ENCODE results near the gene SLC44A3.

The SLC44A3 gene

GRCh38 chr1:94874423-94874822 lies 54.3 kb downstream of the SLC44A3 start:
- no peak for TF ChIP-seq CTCF (IDR thresholded peaks at IDR 0.05; ENCODE audit: control insufficient read depth, extremely low read depth, insufficient read depth)
- no peak overlapping the region for H3K4me3 ChIP-seq (ENCODE audit: low read depth, low read length)
- no peak for DNase-seq (ENCODE audit: low read depth)

GRCh38 chr1:94875794-94876193 lies 55.6 kb downstream of the SLC44A3 start:
- DNase-seq (ENCODE audit: low read depth) = no peak
- TF ChIP-seq CTCF (IDR thresholded peaks at IDR 0.05; ENCODE audit: control insufficient read depth, extremely low read depth, insufficient read depth) = no peak
- H3K4me3 ChIP-seq (ENCODE audit: low read depth, low read length) = no peak overlapping the region

GRCh38 chr1:94876362-94876761 lies 56.2 kb downstream of the SLC44A3 start:
- TF ChIP-seq CTCF (IDR thresholded peaks at IDR 0.05; ENCODE audit: control insufficient read depth, extremely low read depth, insufficient read depth) = no peak
- no peak for DNase-seq (ENCODE audit: low read depth)
- H3K4me3 ChIP-seq (ENCODE audit: low read depth, low read length) = no peak overlapping the region

- TF ChIP-seq CTCF (IDR thresholded peaks at IDR 0.05; ENCODE audit: control insufficient read depth, extremely low read depth, insufficient read depth) = no peak
- no peak overlapping the region for H3K4me3 ChIP-seq (ENCODE audit: low read depth, low read length)
- no peak for DNase-seq (ENCODE audit: low read depth)
Observed at GRCh38 chr1:94878329-94878728, 58.2 kb downstream of the SLC44A3 start.

GRCh38 chr1:94883691-94884090 lies 63.5 kb downstream of the SLC44A3 start:
- H3K4me3 ChIP-seq (ENCODE audit: low read depth, low read length) = no peak overlapping the region
- TF ChIP-seq CTCF (IDR thresholded peaks at IDR 0.05; ENCODE audit: control insufficient read depth, extremely low read depth, insufficient read depth) = no peak
- DNase-seq (ENCODE audit: low read depth) = no peak

DNA sequence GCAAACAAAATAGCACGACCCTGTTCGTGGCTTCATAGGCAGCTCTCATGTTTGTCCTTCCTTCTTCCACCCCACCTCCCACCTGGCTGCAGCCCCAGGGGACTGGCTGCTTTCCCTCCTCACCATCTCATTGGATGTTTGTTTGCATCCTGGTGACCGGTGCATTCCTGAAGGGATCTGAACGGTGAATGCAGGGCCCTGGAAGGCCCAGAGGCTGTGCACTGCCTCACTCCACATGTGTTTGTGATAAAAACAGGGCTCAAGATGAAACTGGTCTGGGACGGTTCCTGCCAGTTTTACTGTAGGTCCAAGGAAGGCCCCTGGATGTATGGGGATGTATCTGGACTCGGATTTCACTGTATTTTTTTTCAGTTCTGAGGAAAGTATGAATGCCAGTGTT lies 63.9 kb downstream of the SLC44A3 start:
- H3K4me3 ChIP-seq (ENCODE audit: low read depth, low read length) = no peak overlapping the region
- no peak for DNase-seq (ENCODE audit: low read depth)
- no peak for TF ChIP-seq CTCF (IDR thresholded peaks at IDR 0.05; ENCODE audit: control insufficient read depth, extremely low read depth, insufficient read depth)

GRCh38 chr1:94884507-94884906 lies 64.3 kb downstream of the SLC44A3 start:
- no peak for DNase-seq (ENCODE audit: low read depth)
- no peak overlapping the region for H3K4me3 ChIP-seq (ENCODE audit: low read depth, low read length)
- TF ChIP-seq CTCF (IDR thresholded peaks at IDR 0.05; ENCODE audit: control insufficient read depth, extremely low read depth, insufficient read depth) = no peak

Measured in LNCaP clone FGC (cell line).